ENCODE data around the gene RAB40B. TPM values are rescaled to one million over a fixed set of nuclear protein-coding genes. Genes with fewer than 3 reads are reported as not detected.

Gene RAB40B
- polyA plus RNA-seq, 1 donor (not counting 4 experiments of a cell fraction or from before 2014, with no cell fraction given) = 10.6 TPM

DNA sequence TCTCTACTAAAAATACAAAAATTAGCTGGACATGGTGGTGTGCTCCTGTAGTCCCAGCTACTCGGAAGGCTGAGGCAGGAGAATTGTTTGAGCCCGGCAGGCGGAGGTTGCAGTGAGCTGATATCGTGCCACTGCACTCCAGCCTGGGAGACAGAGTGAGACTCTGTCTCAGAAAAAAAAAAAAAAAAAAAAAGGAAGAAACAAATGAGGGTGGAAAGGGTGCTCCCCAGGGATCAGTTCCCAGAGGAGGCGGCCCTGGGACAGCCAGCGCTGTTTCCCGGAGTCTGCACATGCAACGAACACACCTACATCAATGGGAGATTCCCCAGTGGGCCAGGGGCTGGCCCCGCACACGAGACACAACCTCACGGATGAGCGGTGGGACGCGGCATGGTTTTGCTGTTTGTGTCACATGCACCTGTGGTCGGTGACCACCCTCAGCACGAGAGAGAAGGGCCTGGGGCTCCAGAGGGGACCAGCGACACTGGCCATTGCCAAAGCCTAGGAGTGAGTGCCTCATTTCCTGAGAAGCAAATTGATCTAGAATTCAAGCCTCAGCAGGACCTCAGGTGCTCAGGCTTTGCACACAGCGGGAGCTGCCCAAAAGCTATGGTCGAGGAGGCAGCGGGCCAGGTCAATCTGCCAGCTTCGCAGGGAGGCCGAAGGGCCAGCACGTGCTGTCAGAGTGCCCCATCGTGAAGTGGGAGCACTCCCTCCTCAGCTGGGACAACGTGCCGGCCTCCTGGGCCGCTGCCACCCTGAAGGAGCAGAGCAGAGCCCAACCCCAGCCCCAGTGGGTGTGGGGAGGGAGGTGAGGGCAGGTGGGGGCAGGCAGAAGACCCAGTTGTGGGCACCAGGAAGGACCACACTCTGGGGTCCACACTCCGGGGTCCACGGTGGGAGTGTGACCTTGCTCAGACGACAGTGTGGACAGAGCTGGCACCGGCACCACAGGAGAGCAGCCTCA, 36.5 kb downstream of the RAB40B start:
- FAIRE-seq (no peak), DNase-seq (ENCODE audit: low read depth, low spot score) (no peak)
- Histone ChIP-seq H3K4me3 (ENCODE audit: control insufficient read depth in 2 of 3, extremely low read depth in 1 of 3, insufficient read depth in 2 of 3, low read depth in 1 of 3, low read length in 3 of 3) (no peak overlapping the region), H3K27ac (ENCODE audit: control insufficient read depth, insufficient read depth, low read length) (no peak overlapping the region), H4K20me1 (ENCODE audit: control insufficient read depth, extremely low read depth, insufficient read depth, low read length) (no peaks in the 10 kb centered on the region), H3K4me2 (ENCODE audit: control insufficient read depth, extremely low read depth, insufficient read depth, low read depth, low read length) (no peak overlapping the region), H3K27me3 (ENCODE audit: control insufficient read depth, extremely low read depth, insufficient read depth, low read length) (no peaks in the 10 kb centered on the region), H3K79me2 (ENCODE audit: control insufficient read depth, insufficient read depth, low read length) (no peaks in the 10 kb centered on the region), H3K9me1 (ENCODE audit: control insufficient read depth, extremely low read depth, insufficient read depth, low read length) (no peaks in the 10 kb centered on the region), H3K9ac (ENCODE audit: control insufficient read depth, extremely low read depth, insufficient read depth, low read length) (no peak overlapping the region), H3K9me3 (ENCODE audit: control insufficient read depth, low read depth, low read length) (no peaks in the 10 kb centered on the region), H3K4me1 (ENCODE audit: control insufficient read depth, extremely low read depth, insufficient read depth, low read length) (no peaks in the 10 kb centered on the region), H2AFZ (ENCODE audit: control insufficient read depth, low read length) (no peak overlapping the region), H3K36me3 (ENCODE audit: control insufficient read depth in 2 of 2, extremely low read depth in 1 of 2, insufficient read depth in 2 of 2, low read length in 2 of 2) (no peaks in the 10 kb centered on the region)
- TF ChIP-seq, protein P1, sequence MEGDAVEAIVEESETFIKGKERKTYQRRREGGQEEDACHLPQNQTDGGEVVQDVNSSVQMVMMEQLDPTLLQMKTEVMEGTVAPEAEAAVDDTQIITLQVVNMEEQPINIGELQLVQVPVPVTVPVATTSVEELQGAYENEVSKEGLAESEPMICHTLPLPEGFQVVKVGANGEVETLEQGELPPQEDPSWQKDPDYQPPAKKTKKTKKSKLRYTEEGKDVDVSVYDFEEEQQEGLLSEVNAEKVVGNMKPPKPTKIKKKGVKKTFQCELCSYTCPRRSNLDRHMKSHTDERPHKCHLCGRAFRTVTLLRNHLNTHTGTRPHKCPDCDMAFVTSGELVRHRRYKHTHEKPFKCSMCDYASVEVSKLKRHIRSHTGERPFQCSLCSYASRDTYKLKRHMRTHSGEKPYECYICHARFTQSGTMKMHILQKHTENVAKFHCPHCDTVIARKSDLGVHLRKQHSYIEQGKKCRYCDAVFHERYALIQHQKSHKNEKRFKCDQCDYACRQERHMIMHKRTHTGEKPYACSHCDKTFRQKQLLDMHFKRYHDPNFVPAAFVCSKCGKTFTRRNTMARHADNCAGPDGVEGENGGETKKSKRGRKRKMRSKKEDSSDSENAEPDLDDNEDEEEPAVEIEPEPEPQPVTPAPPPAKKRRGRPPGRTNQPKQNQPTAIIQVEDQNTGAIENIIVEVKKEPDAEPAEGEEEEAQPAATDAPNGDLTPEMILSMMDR (optimal IDR thresholded peaks at IDR 0.05 in 1 of 3, IDR thresholded peaks at IDR 0.05 in 1 of 3, conservative IDR thresholded peaks at IDR 0.05 in 1 of 3; ENCODE audit: extremely low read depth in 1 of 3, insufficient read depth in 2 of 3, low read length in 3 of 3) = no peak
- dilution Hi-C loops (cut with MboI; ENCODE audit: extremely low pct_ligation_motif_present, low sequenced_read_pairs) = no loop called here

DNA sequence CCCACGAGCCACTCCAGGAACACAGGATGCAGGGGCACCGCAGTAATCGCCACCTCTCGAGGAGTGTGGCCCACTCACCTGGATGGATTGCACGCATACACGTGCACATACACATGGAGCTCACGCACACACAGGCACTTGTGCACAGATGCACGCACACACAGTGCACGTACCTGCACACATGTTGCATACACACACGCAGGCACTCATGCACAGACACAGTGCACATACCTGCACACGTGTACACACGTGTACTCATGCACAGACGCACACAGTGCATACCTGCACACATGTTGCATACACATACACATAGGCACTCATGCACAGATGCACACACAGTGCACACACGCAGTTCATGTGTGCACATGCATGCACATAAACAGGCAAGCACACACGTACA, 38.6 kb downstream of the RAB40B start:
- no peak overlapping the region for H3K4me3 ChIP-seq (ENCODE audit: control insufficient read depth in 2 of 3, extremely low read depth in 1 of 3, insufficient read depth in 2 of 3, low read depth in 1 of 3, low read length in 3 of 3)
- peaks cover 0 to 1% of the 10 kb centered on the region in 2 experiments for H3K36me3 ChIP-seq (ENCODE audit: control insufficient read depth in 2 of 2, extremely low read depth in 1 of 2, insufficient read depth in 2 of 2, low read length in 2 of 2)
- H3K9ac ChIP-seq (ENCODE audit: control insufficient read depth, extremely low read depth, insufficient read depth, low read length) = no peak overlapping the region
- no peaks in the 10 kb centered on the region for H3K9me1 ChIP-seq (ENCODE audit: control insufficient read depth, extremely low read depth, insufficient read depth, low read length)
- DNase-seq (ENCODE audit: low read depth, low spot score) = no peak
- no peak for TF ChIP-seq EZH2 (IDR thresholded peaks at IDR 0.05; ENCODE audit: low read length)
- TF ChIP-seq, protein P1 (optimal IDR thresholded peaks at IDR 0.05 in 1 of 3, IDR thresholded peaks at IDR 0.05 in 1 of 3, conservative IDR thresholded peaks at IDR 0.05 in 1 of 3; ENCODE audit: extremely low read depth in 1 of 3, insufficient read depth in 2 of 3, low read length in 3 of 3) = no peak
- no peaks in the 10 kb centered on the region for H3K79me2 ChIP-seq (ENCODE audit: control insufficient read depth, insufficient read depth, low read length)
- H2AFZ ChIP-seq (ENCODE audit: control insufficient read depth, low read length) = no peak overlapping the region
- H3K27ac ChIP-seq (ENCODE audit: control insufficient read depth, insufficient read depth, low read length) = no peak overlapping the region
- H3K4me1 ChIP-seq (ENCODE audit: control insufficient read depth, extremely low read depth, insufficient read depth, low read length) = no peaks in the 10 kb centered on the region
- dilution Hi-C loops (cut with MboI; ENCODE audit: extremely low pct_ligation_motif_present, low sequenced_read_pairs) = no loop called here
- no peak for FAIRE-seq
- H3K9me3 ChIP-seq (ENCODE audit: control insufficient read depth, low read depth, low read length) = no peaks in the 10 kb centered on the region
- no peak overlapping the region for H3K4me2 ChIP-seq (ENCODE audit: control insufficient read depth, extremely low read depth, insufficient read depth, low read depth, low read length)
- no peaks in the 10 kb centered on the region for H3K27me3 ChIP-seq (ENCODE audit: control insufficient read depth, extremely low read depth, insufficient read depth, low read length)
- H4K20me1 ChIP-seq (ENCODE audit: control insufficient read depth, extremely low read depth, insufficient read depth, low read length) = no peaks in the 10 kb centered on the region
